Activated CD8-positive, alpha-beta memory T cell treated with anti-CD3 and anti-CD28 coated beads for 1 hour (primary cell): Measurements from ENCODE around the gene ALKBH2.

Experiments used
- DNase-seq, 2 donors: peaks; one replicate each; pipeline ENCODE4 v3.0.0-alpha.2; 2020; ENCODE audit warnings: low read depth in 1 of 2; ENCODE audit errors: extremely low read depth in 1 of 2

Gene ALKBH2

DNA sequence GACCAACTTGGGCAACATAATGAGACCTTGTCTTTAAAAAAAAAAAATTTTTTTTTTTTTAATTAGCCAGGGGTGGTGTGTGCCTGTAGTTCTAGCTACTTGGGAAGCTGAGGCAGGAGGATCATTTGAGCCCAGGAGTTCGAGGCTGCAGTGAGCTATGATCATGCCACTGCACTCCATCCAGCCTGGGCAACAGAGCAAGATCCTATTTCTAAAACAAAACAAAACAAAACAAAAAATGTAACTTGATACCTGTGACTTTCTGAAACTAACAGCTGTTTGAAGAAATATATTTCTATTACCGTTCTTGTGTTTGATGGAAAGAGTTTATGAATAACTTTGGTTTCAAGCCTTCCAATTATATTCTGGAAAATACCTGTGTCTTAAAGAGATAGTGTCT, 21.4 kb upstream of the ALKBH2 start:
- no peak for DNase-seq

DNA sequence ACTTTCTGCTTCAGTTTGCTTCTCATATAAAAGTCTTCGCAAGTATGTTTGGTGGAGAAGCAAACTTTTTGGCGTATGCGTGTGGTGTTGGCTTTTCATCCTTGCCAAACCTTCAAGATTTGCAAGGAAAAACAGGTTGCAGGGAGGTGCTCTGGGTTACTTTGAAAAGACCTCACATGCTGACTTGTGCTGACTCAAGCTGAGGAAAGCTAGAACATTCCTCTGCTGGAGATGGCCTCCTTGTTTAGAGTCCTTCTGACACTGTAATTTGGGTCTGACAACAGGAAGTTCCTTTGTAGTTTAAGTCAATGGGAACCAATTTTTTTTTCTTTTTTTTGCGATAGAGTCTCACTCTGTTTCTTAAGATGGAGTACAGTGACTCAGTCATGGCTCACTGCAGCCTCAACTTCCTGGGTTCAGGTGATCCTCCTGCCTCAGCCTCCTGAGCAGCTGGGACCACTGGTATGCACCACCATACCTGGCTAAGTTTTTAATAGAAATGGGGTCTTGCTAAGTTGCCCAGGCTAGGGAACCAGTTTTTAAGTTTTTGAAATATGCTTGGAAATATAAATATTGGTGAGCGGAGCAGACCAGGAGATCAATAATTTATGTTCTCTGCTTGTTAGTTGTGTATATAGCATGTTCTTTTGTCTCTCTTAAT, 20.5 kb upstream of the ALKBH2 start:
- DNase-seq = no peak

DNA sequence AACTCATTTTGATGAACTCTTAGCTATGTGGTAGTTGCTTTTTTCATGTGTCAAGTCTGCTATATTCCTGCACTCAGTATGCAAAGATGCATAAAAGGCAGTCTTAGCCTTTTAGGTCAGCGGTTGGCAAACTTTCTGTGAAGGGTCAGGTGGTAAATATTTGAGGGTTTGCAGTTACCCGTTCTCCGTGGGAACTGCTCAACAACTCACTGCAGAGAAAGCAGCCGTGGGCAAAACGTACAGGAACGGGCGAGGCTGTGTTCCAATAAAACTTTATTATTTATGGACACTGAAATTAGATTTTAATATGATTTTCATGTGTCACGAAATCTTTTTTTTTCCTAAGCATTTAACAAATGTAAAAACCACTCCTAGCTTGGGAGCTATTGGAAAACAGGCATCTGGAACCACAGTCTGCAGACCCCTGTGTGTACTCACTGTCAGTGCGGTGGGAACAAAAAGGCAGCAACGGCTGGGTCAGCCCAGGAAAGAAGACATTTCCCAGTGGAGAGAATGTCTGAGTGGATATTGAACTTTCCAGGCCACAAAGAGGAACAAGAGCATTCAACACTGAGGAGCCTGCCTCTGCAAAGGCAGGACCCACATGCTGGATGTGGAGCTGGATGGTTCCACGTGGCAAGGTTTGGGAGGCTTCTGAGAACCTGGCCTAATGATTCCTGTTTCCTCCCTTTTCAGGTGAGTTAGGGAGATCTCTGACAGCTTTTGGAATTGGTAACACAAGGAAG, 19.6 kb upstream of the ALKBH2 start:
- DNase-seq = no peak

DNA sequence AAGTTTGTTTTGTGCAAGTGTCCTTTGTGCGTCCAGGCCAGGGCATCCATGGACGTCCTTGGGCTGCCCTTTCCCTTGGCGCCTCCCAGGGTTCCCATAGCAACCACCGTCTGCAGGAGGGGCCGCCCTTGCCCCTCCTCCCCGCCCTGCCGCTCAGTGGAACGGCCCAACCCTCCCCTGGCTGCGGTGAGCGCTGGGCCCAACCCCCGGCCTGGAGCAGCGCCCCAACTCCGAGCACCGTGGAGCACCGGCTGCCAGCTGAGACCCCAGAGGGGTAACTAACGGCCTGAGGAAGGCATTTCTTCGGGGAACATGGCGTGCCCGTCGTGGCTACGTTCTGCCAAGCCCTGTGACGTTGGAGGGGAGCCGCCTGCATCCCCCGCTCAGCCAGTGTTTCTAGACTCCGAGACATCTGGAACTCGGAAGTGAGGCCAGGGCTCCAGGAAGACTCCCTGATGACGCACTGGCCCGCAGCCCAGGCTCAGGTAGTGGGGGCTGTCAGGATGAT, 17.8 kb upstream of the ALKBH2 start:
- DNase-seq = peak in 1 of 2 donors; percentile 33

DNA sequence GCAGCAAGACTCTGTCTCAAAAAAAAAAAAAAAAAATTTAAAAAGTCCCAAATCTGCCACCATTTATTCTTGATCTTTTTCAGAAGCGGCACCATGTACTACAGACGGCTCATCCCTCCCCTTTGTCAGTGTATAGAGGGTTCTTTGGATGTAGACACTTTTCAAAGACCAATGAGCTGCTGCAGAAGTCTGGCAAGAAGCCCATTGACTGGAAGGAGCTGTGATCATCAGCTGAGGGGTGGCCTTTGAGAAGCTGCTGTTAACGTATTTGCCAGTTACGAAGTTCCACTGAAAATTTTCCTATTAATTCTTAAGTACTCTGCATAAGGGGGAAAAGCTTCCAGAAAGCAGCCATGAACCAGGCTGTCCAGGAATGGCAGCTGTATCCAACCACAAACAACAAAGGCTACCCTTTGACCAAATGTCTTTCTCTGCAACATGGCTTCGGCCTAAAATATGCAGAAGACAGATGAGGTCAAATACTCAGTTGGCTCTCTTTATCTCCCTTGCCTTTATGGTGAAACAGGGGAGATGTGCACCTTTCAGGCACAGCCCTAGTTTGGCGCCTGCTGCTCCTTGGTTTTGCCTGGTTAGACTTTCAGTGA, 16.6 kb upstream of the ALKBH2 start:
- no peak for DNase-seq

DNA sequence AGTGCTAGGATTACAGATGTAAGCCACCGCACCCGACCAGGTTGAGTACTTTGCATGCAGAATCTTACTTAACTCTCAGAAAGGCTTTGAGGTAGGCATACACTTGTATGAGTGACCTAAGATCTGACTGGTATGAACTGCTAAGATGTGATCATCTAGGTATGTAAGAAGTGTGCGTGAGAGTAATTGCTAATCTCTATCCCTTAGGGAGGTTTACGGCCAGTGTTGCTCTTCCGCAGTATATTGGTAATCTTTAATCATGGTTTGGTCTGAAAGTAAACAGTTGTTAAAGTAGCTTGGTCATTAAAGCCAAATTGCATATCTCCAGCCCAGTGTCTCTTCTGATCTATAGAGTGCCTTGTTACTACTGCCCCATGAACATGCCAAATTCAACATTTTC, 11.9 kb upstream of the ALKBH2 start:
- no peak for DNase-seq

DNA sequence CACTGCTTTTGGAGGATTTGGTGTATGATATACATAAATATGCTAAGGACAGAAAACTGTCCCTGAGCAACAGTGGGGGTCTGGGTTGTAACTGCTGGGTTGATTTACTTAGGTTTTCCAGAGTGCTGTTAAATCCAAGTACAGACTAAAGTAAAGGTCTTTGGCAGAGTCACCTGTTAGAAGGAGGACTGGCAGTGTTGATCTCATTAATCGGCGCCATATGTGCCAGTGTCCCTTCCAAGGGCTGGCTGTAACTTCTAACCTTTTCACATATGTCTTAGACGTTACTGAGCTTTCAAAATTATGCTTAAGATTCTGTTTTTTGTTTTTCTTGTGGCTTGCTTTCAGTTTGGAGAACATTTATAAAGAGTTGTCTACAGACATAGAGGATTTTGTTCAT, 9.2 kb upstream of the ALKBH2 start:
- no peak for DNase-seq

DNA sequence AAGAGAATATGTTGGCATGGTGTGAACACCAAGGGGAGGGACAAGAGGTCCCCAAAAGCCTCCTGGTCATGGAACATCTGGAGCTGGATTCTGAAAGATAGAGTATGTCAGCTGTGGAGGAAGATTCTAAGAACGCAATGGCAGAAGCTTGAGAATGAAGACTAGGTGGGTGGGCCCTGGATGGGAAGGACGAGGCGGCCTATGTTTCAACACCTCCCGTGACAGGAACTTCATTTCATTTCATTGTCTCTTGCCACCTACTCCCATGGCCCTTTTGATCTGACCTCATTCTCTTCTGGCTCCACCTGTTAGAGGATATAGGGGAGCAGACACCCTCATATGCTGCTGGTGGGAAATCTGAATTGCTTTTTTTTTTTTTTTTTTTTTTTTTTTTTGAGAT, 7.5 kb upstream of the ALKBH2 start:
- no peak for DNase-seq

DNA sequence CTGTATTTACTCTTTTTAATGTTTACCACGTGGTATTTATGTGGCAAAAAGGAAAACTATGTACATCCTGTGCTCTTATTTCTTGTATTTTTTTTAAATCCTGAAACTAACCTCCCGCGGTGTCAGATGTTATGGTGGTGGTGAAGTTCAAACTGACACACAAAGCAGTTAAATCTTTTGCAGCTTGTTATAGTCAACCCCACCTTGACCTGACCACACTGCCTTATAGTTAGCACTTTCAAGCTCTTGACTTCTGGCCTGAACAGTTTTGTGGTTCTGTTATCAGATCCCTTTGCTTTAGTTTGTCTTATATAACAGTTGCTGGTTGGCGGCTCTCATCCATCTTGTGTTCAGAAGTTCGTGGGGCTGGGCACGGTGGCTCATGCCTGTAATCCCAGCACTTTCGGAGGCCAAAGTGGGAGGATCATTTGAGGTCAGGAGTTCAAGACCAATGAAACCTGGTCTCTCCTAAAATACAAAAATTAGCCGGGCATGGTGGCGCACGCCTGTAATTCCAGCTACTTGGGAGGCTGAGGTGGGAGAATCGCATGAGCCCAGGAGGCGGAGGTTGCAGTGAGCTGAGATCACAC, 6.3 kb upstream of the ALKBH2 start:
- DNase-seq = no peak

DNA sequence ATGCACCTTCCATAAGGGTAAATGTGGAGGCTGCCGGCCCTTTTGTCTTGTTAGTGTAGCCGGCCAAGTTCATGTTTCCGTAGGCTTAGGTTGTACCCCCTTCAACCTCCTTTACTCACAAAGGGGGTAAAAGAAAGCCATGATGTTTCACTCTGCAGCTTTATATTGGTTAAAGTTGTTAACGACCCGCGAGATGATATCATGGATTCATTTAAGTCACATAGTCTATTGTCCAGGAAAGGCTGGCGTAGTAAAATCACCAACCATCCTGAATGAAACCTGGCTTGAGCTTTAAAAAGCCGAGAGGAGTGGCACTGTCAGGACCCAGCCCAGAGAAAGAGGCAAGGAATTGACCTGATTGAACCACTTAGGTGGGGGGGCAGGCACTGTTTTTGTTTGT, 5.4 kb upstream of the ALKBH2 start:
- DNase-seq = no peak

DNA sequence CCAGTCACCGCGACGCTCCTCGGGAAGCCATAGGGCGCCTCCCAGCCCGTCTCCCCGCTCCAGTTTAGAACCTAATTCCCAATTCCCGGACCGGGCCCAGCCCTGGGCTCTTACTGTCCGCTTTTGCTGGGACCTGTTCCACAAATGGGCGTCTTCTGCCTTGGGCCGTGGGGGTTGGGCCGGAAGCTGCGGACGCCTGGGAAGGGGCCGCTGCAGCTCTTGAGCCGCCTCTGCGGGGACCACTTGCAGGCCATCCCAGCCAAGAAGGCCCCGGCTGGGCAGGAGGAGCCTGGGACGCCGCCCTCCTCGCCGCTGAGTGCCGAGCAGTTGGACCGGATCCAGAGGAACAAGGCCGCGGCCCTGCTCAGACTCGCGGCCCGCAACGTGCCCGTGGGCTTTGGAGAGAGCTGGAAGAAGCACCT, 4.9 kb upstream of the ALKBH2 start:
- DNase-seq = peak in 1 of 2 donors; percentile 17

DNA sequence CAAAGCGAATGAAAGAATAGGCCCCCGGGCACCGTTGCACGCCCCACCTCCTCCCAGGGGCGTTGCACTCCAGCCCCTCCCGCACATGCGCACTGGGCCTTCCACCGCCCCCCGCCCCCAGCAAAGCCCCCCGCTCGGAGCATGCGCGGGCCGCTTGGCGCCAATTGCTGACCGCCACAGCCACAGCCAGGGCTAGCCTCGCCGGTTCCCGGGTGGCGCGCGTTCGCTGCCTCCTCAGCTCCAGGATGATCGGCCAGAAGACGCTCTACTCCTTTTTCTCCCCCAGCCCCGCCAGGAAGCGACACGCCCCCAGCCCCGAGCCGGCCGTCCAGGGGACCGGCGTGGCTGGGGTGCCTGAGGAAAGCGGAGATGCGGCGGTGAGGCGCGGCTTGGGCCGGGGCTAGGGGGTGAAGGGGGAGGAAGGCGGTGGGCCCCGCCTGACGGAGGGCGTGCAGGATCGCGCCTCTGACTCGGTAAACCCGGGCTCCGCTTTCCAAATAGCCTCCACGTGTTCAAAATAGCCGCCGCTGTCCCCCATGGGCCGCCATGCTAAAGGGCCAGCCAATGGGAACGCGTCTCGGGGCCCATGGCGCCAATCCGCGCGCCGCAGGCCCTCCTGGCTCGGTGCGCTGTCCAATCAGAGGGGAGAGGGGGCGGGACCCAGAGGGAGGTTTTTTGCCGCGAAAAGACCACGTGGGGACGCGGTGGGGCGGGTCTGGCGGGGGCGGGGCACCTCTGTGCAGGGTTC, 4.3 kb upstream of the ALKBH2 start, which contains the start of gene UNG:
Gene UNG (plus strand): TSS at position 163 of the 748 bp plus-strand sequence. CDS start 83 bp downstream, at position 246.
- peak; percentile 83 to 95 for DNase-seq

DNA sequence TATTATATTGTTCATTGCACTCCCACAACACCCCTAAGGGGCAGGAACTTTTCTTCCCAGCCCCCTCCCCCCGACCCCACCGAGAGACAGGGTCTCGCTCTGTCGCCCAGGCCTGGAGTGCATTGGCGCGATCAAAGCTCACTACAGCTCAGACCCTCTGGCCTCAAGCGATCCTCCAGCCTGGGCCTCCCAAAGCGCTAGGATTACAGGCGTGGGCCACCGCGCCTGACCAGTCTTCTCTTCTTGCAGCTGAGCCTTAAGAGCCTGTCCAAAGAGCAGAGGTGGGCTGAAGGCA, 3.8 kb upstream of the ALKBH2 start:
- no peak for DNase-seq

DNA sequence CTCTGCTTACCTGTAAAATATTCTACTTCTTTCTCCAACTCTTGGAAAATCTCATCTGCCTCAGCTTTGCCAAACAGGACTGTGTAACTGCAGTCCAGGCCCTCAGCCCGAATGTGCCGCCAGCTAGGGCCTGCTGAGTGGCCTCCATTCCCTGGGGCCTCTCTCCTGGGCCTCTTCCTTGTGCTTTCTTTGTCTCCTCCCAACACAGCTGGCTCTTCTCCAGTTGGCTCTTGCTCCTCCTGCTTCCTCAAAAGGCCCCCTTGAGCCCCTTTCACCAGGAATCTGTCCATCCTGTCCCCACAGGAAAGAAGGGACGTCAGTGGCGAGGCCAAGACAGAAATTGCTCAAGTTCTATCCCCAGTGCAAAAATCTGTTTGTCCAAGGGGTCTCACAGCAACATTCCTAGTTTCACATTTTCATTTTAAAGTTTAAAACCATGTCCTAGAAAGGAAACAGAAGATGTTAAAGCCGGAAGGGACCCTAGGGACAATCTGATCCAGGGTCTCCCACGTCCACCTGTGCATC, 713 bp downstream of the ALKBH2 start:
- DNase-seq = no peak

DNA sequence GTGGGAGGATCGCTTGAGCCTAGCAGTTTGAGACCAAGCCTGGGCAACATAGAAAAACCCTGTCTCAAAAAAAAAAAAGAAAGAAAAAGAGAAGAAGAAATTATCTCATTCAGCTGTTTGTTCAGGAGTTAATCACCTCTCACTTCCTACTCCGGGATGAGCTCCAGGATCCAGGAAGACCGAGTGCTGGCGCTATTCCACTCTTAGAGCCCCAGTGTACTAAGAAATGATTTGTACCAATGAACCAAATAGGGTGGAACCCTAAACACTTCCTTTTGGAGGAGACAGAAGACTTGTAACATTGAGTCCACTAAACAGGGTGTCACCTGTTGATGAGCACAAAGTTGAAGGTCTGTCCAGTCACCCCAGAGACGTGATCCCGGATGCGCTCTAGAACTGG, 3.6 kb downstream of the ALKBH2 start:
- DNase-seq = no peak

DNA sequence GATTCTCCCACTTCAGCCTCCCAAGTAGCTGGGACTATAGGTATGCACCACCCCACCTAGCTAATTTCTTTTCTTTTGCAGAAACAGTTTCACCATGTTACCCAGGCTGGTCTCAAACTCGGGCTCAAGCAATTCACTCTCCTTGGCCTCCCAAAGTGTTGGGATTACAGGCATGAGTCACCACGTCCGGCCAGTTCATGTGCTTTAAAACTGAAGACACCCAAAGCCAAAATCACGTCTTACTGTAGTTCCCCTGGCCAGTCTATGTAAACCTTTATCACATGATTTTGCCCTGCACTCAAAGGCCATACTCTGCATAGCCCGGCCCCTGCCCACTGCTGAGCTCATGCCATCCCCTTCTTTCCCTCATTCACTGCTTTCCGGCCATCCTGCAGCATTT, 4.5 kb downstream of the ALKBH2 start:
- DNase-seq = no peak

DNA sequence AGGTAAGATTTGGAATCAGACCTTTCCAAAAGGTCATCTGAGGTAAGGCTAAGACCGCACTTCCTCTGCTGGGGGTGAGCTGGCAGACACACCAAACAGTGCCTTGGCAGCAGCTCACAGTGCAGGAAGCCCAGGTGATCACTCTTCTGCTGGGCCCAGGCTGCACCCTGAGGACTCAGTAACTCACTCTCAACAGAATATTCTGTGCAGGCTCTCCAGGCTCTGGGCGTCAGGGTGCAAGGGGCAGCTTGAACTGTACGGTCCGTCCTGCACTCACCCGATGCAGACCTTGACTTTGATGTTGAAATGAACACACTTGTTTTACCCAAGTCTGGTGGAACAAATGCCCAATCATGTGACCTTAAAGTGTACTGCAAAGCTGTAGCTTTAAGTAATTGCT, 6.0 kb downstream of the ALKBH2 start:
- no peak for DNase-seq

DNA sequence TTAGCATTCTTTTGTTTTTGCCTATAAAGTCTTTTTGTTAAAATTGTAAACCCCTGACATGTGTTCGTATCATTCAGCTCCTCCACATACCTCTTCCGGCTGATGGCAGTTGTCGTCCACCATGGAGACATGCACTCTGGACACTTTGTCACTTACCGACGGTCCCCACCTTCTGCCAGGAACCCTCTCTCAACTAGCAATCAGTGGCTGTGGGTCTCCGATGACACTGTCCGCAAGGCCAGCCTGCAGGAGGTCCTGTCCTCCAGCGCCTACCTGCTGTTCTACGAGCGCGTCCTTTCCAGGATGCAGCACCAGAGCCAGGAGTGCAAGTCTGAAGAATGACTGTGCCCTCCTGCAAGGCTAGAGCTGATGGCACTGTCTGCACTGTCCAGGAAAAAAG, 7.7 kb downstream of the ALKBH2 start:
- DNase-seq = no peak

DNA sequence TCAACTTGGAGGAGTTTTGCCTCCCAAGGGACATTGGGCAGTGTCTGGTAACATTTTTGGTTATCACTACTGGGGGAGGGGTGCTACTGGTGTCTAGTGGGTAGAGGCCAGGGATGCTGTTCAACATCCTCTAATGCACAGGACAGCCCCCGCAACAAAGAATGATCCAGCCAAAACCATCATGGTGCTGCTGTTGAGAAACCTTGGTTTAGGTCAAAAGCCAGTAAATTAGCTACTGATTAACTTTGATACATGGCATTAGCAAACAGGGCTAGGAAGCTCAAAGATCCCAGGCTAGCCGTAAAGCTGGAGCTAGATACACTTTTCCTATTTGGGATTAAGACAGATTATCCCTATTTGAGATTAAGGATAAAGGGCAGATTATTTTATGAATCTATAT, 8.8 kb downstream of the ALKBH2 start:
- no peak for DNase-seq

DNA sequence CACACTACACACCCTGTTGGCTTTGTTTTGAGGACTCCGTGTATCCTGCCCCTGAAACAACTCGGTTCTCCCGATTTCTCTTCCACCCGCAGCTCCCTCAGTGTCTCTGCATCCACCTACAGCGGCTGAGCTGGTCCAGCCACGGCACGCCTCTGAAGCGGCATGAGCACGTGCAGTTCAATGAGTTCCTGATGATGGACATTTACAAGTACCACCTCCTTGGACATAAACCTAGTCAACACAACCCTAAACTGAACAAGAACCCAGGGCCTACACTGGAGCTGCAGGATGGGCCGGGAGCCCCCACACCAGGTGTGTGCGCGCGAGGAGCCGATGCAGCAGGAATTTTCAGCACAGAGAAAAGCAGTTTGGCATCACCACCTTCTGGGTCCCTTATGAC, 10.5 kb downstream of the ALKBH2 start:
- DNase-seq = no peak

DNA sequence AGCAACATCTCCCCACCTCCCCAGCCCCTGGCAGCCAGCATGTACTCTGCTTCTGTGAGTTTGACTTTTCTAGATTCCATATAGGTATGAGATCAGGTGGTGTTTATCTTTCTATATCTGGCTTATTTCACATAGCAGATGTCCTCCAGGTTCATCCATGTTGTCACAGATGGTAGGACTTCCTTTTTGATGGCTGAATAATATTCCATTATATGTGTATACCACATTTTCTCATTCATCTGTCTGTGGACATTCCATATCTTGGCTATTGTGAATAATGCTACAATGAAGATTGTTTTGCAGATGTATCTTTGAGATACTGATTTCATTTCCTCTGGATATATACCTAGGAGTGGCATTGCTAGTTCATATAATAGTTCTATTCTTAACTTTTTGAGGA, 18.4 kb downstream of the ALKBH2 start:
- no peak for DNase-seq
